Activated CD4-positive, CD25-positive, alpha-beta regulatory T cell treated with anti-CD3 and anti-CD28 coated beads, Interleukin-2, amount 50 U/mL, for 24 hours (primary cell): ENCODE results near the gene SH3RF3.
A peak's percentile ranks its signal among the peaks of the same experiment; 100 is the strongest.
"Not testable (repeated sequence)": the region's sequence is repeated elsewhere in the genome, so short reads cannot be mapped to it uniquely, and the experiment has no call there.

Experiments used
- ATAC-seq, 2 donors: fragments of 150-1000 bp; cut with Tn5 transposase; one replicate each; pipeline ENCODE4 v1.10.0; 2021; ENCODE audit warnings: mild to moderate bottlenecking in 1 of 2, moderate library complexity in 1 of 2

SH3RF3 gene

DNA sequence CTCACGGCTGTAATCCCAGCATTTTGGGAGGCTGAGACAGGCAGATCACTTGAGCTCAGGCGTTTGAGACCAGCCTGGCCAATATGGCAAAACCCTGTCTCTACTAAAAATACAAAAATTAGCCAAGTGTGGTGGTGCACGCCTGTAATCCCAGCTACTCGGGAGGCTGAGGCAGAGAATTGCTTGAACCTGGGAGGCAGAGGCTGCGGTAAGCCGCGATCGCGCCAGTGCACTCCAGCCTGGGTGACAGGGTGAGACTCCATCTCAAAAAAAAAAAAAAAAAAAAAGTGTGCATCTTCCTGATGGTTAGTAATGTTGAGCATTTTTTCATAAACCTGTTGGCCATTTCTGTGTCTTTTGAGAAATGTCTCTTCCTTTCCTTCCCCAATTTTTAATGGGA, 92.3 kb downstream of the SH3RF3 start:
- not testable (repeated sequence) for ATAC-seq

DNA sequence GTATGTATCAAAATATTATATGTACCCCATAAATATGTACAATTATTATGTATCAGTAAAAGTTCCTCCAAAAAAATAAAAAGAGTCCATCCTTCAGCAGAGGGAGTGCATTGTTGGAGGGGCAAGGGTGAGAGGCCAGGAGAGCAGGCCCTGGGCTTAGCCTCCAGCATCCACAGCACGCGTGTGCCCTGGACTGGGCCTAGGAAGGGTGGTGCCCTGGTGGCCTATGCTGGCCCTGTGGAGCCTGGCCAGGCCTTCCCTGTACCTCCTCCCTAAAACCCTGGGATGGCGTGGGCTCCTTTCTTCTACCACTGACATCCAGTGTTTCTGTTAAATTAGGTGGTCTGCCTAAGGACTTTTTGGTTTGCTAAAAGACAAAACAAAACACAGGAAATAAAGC, 93.4 kb downstream of the SH3RF3 start:
- no peak for ATAC-seq

DNA sequence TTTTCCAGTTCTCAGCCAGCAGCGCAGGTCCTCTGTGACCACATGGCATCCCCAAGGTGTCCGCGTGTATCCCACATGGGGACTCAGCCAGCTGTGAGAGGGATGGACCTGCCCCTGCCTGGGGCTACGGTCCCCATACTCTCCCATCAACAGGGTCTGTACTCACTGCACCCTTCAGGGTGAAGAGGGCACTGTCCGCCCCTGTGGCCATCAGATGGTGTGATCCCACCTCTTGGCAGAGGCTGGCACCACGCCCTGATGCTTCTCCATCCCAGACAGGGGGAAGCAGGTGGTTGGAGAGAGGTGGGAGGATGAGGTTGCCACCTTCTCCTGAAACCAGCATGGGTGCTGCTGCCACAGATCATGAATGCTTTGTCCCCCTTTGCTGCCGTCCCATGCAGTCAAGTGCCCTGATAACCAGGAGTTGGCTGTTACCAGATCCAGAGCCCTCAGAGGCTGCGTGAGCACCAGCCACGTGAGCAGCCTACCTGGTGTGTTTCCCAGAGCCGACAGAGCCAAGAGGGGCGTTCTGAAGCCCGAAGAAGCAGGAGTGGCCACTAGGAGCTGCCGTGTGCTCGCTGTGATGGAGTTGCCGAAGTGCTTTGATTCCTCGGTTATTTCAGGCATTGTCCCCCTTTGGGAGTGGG, 93.9 kb downstream of the SH3RF3 start:
- no peak for ATAC-seq

DNA sequence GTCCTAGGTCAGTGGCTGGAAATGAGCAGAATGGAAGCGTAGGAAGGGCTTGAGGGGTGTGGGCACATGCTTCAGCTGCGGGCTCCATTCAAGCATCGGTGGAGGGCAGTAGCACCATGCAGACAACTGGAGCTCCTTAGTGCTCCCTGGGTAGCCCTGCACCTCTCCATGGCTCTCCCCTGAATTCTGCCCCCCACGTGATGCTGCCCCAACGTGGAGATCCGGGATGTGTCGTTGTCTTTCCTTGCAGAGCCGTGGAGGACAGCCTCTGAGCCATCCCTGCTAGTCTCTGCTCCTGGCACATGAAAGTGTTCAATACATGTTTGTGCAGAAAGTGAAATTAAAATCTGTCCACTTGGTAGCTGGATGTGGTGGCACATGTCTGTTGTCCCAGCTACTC, 94.5 kb downstream of the SH3RF3 start:
- no peak for ATAC-seq

DNA sequence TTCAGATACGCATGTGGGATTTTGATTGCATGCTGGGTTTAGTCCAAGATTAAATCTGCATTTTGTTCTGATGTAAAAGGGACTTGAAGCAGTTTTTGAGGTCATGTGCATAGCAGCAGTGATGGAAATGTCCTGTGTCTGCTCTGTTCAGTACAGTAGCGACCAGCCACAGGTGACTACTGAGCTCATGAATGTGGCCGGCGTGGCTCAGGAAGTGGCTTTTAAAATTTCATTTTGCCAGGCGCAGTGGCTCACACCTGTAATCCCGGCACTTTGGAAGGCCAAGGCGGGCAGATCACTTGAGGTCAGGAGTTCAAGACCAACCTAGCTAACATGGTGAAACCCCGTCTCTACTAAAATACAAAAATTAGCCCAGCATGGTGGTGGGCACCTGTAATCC, 95.3 kb downstream of the SH3RF3 start:
- ATAC-seq: not testable (repeated sequence)

DNA sequence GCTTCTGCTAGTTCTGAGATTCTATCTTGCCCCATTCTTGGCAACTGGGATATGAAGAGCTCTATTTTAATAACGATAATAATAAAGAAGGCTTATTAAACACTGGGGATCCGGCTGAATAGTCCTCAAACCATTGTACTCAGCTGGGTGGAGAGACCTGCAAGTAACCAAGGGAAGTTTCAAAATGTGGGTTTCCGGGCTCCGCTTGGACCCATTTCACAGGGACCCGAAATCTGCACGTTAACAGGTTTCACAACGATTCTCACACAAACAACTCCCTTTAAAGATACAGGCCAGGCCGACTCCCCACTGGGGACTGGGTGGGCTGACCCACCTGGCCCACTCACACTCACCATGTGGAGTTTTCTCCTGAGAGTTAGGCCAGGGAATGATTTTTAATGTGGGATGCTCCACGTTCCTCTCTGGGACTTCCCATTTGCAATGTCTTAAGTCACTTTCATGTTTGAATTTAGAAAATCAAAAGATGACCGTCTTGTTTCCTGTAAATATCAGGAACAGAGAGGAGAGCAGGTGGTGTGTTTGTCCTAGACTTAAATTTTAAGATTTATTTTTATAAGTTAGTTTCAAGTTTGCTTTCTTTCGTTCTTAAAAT, 96.3 kb downstream of the SH3RF3 start:
- ATAC-seq: no peak

DNA sequence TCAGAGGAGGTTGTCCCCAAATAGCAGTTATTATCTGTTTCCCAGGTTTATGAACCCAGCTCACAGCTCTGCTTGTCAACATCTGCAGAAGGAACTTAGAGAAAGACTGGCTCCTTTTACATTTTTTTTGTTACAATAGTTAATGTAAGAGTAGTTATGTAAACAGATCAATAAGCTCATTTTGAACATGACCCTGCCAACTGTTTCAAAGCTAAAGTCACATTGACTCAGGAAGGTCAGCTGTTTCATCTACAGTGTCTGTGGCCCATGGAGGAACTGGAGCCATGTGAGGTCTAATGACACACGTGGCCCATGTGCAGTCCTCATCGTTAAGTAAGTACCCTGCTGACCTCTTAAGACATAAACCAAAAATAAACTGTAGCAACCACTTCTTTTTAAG, 97.1 kb downstream of the SH3RF3 start:
- no peak for ATAC-seq

DNA sequence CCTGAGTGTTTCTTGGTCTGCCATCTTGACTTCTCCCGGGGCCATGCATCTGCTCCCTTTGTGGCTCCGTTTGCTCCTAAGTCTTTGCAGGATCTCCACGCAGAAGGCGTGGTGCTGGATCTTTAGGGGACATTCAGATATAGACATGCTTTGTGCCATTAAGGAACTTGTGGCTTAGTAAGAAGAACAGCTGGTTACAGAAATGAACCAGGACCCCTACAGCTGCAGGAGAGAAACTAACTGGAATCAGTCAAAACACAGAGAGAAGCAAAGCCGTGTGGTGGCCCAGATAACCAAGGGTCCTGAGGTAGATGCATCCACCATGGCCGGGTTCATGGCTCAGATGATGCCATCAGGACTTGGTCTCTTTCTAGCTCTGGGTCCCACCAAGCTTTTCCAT, 97.6 kb downstream of the SH3RF3 start:
- no peak for ATAC-seq

DNA sequence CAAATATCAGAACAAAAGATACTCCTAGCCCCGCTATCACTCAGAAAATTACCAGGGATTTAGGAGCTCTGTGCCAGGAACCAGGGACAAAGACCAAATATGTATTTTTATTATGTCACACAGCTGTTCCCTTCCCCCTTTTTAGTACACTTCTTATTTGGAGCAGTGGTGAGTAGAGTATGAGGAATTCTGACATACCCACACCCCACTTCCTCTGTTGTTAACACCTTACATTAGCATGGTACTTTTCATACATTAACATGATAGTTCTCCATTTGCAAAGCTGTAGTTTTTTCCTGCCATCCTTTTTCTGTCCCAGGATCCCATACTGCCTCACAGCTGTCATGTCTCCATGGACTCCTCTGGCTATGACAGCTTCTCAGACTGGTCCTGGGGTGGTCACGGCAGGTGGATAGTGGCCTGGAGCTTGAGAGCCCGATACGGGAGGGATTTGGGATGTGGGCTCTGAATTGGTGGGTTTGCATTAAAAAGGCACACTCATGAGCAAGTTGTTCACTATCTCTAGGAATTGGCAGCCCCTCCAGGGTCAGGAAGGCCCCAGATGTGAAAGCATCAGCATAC, 100.2 kb downstream of the SH3RF3 start:
- no peak for ATAC-seq

DNA sequence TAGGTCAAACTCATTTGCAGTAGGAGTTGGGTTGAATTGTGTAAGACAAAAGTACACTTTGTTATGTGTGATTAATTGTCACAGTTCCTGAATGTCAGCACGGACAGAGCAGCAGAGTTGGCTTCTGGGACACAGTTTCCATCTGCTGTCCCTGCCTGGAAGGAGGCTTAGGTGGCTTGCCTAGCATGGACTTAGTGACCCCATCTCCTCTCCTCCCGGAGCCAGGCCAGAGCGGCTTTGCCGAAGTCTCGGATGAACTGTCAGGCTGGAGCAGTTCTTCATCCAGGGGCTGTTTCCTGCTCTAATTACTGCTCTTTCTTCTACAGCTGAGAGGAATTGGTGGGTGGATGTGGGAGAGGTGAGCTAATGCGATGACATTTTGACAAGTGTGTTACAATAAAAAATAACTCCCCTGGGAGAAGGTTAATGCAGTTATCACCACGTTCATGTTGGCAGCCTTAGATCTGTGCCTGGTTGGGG, 102.0 kb downstream of the SH3RF3 start:
- no peak for ATAC-seq

DNA sequence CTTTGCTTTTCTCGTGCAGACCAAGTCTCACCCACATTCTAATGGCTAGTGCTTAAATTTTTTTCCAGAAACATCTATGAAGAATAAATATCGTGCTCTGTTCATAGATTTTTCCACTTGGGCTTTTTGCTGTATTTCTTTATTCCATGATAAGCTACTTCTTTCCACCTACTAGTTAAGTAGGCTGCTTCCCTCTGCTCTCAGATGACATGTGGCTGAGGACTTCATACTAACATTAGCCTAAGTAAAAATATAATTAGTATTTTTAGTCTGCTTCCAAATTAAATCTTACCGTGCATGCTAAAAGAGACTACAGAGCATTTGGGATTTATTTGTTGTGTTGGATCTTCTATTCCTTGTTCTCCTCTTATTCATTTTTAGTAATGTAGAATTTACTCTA, 102.4 kb downstream of the SH3RF3 start:
- no peak for ATAC-seq

DNA sequence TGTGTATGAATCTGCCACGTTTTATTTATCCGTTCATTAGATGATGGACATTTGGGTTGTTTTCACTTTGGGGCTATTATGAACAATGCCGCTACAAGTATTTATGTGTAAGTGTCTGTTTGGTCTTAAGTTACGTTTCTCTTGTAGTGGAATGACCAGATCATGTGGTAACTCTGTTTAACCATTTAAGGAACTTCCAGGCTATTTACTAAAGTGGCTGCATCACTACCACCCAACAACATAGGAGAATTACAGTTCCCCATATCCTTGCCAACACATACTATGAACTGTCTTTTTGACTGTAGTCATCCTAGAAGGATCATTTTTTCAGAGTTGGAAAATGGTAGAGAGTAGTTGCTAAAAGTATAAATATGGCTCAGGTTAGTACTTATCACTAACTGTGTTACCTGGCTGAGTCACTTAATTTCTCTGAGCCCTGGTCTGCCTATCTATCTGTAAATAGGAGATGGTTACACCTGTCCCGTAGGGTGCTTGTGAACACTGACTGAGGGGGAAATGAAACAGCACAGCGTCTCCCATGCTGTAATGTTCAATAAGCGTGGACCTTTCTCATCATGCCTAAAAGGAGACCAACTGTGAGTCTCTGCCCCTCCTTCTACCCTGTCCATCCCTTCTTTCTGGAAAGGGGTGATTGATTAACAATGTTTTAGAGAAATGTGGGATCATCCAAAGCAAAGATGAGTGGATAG, 103.1 kb downstream of the SH3RF3 start:
- no peak for ATAC-seq

DNA sequence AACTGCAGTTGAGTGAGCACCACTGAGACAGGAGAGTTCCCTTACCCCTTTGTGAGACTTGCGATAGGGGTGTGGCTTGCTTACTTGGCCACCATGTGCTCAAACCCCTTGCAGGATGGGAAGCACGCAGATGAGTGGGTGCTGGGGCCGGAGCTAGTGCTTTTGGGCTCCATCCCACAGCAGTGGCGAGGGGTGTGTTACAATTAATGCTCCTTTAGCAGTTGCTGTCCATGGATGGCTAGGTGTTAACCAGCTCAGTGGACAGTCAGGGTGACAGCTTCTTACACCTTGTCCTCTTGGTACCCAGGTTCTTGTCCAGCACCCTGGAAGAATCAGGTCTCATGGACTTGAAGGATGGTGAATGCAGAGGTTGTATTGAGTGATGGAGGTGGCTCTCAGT, 103.9 kb downstream of the SH3RF3 start:
- ATAC-seq: no peak

DNA sequence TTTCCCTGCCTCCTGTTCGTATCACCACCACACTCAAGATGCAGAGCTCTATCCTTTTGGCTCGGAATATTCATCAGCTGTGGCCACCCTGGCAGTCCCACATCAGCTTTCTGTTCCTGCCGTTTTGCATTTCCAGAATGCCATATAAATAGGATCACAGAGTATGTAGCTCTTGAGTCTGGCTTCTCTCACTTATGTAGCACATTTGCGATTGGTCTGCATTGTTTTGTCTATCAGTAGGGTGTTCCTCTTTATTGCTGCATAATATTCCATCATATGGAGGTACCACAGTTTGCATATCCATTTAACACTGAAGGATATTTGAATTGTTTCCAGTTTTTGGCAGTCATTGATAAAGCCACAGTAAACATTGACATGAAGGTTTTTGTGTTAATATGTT, 104.6 kb downstream of the SH3RF3 start:
- ATAC-seq: no peak

DNA sequence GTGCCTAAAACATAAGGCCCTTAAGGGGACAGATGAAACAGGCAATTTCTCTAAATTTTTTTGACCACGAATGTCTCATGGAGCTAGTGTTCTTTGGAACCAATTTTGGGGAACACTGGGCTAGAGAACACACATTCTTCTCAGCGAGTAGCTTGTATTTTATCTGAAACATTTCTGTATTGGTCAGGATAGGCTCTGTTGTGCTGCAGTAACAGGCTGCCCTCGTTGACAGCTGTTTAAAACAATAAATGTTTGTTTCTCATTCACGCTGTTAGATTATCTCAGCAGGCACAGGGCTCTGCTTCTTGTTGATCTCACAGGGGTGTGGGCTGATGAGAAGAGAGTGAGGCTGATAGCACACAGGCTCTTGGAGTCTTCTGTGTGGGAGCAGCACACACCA, 105.3 kb downstream of the SH3RF3 start:
- ATAC-seq: no peak

DNA sequence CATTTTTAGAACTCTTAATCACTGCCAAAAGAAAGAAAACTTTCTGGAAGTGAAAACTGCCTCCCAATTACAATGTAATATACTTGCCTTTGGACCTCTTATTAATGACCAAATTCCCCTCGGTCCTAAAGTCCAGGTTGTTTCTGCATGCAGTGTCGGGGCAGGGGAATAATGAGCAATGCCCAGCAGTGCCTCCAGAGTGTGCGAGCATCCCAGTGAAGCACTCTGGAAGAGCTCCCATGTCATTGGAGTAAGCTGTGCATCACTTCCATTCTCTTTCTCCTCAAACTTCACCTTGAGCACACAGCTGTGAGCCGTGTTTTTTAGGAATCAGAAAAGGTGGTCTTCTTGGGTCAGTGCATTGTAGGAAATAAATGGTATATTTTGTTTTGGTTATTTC, 107.1 kb downstream of the SH3RF3 start:
- no peak for ATAC-seq

DNA sequence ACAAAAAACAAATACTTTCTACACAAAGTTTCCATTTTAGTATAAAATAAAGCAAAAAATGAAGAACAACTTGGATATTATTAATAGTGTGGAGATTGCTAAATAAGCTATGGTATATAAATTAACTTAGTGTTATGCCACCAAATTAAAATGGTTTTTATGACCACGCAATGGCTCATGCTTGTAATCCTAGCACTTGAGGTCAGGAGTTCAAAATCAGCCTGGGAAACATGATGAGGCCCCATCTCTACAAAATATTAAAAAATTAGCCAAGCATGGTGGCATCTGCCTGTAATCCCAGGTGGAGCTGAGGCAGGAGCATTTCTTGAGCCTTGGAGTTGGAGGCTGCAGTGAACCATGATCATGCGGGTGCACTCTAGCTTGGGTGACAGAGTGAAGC, 108.8 kb downstream of the SH3RF3 start:
- no peak for ATAC-seq

DNA sequence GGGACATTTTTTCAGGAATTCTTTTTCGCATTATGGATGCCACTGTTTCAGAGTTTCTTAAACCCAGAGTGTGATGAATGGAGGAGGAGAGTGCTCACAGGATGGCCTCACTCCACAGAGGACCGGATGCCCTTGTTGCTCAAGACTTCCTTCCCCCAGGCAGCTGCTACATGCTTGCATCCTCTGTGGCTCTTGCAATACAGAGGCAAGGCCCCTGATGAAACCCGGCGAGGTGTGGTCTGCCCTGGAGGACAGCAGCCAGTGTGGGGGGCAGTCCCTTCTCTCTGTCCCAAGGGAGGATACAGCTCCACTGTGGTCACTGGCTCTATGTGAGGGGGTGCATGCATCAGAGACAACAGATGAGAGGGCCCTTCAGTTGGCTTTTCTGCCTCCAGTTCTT, 109.6 kb downstream of the SH3RF3 start:
- ATAC-seq: peak; percentile 41 to 58

DNA sequence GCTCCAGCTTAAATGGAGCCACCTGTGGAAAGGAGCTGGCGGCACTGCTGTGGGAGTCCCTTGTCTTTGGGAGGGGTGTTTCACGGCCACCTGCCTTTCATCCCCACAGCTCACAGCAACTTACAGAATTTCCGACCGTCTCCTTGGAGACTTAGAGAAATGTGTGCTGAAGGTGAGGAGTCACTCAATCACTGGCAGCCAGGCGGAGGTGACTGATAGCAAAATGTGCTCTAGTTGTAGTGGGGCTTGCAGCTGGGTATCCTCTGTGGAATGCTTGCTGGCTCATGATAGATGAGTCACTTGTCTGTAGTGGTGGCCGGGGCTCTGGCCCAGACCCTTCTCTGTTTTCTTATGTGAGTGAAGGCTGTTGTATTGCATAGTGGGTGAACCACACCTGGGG, 110.7 kb downstream of the SH3RF3 start:
- no peak for ATAC-seq

DNA sequence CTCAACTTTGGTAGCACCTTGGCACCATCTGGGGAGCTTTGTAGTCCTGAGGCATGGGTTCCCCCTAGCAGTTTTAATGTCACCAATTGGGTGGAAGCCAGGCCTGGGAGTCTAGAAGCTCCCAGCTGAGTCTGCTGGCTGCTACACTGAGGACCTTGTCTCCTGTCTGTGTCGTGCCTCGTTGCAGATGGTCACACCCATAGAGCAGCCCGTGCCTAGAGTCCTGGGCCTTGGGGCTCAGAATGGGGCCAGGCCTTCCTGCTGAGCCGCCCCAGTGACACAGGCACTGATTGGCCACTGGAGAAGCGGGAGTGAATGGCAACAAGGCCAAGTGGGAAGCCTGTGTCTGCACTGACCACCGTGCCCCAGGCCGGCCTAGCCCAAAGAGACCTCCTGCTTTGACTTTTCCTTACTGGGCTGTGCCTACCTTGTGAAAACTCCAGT, 113.2 kb downstream of the SH3RF3 start:
- no peak for ATAC-seq

DNA sequence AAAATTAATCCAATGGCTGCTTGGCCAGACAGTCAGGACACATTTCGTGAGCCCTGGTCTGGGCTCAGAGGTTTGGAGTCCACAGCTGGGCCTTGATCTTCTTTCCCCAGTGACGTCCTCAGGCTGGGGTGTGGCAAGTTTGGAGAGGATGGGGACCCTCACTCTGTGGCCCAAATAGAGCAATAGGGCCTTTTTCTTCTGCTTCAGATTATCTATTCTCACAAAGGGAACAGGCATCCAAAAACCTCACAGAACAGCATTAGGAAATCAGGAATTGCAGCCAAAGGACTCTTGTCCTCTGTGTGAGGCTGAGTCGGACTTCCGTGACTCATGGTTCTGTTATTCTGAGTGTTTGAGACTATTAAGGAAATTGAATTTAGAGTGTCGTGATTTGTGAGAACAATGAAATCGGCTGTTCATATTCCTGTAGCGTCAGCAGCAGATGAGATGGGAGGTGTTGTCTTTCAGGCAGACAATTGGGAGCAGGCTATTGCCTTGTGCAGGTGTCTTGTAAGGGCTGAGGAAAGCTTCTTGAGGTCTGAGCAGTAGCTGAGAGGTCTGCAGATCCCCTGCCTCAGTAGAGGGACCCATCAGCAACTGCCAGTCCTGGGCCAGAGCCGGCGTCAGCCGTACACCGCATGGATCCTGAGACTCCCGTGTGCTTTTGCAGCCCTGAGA, 113.8 kb downstream of the SH3RF3 start:
- no peak for ATAC-seq

DNA sequence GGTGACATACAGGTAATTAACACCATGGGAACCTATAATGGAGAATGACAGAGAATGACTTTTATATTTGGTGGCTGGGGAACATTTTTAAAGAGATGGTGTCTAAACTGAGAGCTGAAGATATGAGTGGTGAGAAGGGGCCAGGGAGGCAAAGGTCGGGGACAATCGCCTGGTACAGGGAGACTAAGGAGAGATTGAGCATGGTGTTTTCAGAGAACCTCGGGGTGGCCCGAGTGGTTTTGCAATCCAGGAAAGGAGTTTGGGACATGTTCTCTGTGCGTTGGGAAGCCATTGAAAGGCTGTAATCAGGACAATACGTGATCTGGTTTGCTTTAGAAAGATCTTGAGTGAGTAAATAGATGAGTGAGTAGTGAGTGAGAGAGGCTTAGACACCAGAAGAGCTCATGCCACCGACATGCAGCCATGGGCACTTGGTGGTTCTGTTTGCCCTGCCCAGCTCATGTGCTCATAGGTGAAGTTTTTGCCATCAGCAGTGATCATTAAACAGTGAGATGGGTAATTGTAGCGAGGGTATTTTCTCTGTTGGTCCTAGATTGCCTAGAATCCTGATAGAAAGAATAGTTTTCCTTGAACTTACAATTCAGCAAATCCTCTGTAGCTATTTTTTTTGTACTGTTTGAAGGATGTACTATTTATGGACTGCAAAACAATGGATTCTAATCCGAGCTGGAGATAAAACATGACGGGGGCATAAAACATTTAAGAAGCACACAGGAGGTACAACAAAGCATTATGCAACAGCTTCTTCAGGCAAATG, 114.7 kb downstream of the SH3RF3 start:
- no peak for ATAC-seq

DNA sequence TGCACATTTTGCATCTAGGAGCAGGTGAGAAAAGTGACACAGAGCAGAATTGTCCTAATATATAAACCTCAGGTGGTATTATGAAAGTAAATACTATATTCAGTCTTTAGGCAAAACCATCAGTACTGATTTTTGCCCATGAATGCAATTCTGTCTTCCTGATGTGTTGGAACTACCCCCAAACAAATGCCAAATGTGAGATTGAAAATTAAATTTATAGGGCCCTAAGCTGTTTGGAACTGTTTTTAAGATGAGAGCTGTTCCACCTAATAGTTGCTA, 115.2 kb downstream of the SH3RF3 start:
- ATAC-seq: no peak
